Kidney epithelial cell (primary cell): ENCODE measurements around the gene ABCF2. TPM values are rescaled to one million over a fixed set of nuclear protein-coding genes. Genes with fewer than 3 reads are reported as not detected.

Source experiments
- DNase-seq: peaks from one replicate; pipeline ENCODE4 v3.0.0-alpha.2; 2010; ENCODE audit warnings: low read depth
- H3K27me3 ChIP-seq: 2 replicates; pipeline ENCODE4 v1.6.0; 2011; ENCODE audit warnings: low read length; ENCODE audit not compliant: control insufficient read depth, insufficient read depth
- H3K36me3 ChIP-seq: 2 replicates; pipeline ENCODE4 v1.5.1; 2011; ENCODE audit warnings: low read length; ENCODE audit not compliant: control insufficient read depth, insufficient read depth
- H3K4me3 ChIP-seq: 2 replicates; pipeline ENCODE4 v1.5.1; 2011; ENCODE audit warnings: low read depth, mild to moderate bottlenecking, control low read depth, low read length
- CTCF ChIP-seq: IDR thresholded peaks from 2 replicates; pipeline ENCODE4 v1.5.1; 2011; ENCODE audit warnings: mild to moderate bottlenecking, moderate library complexity, low read length, control low read depth, inconsistent platforms; ENCODE audit not compliant: insufficient read depth, poor library complexity, severe bottlenecking
- total RNA-seq: library from RNA; depleted of rRNA; stranded (reverse); fragments of >200 nt; gene quantifications from 2 replicates; pipeline ENCODE4 v1.2.3, GENCODE V29; 2015

The ABCF2 gene
- total RNA-seq, 1 donor from 2014 or later = 75.4 TPM

DNA sequence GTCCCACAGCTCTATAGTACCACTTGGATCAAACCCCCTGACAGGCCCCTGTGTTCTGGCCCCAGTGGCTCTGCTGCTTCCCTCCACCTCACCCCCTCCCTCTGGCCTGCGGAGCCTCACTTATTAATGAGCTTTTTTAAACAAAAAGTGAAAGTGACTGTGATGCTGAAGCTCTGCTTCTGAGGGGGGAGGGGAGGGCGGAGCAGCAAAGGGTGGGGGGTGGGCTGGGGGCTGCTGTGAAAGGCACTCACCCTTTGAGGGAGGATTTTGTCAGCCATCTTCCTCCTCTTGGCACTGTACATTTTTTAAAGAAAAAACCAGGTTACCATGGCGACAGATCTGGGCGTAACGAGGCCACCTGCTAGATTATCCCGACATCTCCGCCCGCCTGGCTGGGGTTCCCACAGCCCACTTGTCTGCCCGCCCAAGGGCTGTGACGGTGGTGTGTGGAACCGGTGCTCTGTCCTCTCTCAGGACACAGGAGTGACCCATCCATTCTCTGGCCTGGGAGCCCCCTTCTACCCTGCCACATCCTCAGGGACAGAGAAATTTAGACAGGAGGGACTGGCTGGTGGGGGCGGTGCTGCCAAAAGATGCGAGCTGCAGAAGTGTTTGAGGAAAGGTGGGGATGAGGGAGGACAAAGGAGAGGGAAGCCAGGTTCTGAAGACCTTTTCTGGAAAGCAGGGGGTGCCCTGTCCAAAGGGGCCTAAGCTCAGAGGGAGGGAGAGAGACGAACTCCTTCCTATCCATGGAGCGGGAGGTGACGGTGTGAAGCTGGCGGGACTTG, 16.6 kb upstream of the ABCF2 start:
- H3K36me3 ChIP-seq = no peaks in the 10 kb centered on the region
- TF ChIP-seq CTCF = no peak
- DNase-seq = no peak

DNA sequence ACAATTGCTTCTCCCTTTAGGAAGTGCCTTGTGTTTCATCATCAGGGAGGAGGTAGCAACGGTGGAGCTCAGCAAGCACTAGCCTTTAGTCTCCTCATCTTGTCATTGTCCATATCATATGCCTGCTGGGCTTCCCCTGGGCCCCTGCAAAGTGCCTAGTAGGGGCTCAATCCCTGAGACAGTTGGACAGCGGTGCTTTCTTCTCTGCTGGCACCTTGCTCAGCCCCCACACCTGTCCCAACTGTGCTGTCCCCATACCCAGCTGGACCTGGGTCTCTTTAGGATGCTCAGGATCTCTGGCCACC, 16.0 kb upstream of the ABCF2 start:
- no peak for TF ChIP-seq CTCF
- no peak for DNase-seq

More for the DNA sequence above, 16.6 kb upstream of the ABCF2 start:
- Histone ChIP-seq H3K4me3 (no peak overlapping the region), H3K27me3 (peaks cover 5% of the 10 kb centered on the region)

DNA sequence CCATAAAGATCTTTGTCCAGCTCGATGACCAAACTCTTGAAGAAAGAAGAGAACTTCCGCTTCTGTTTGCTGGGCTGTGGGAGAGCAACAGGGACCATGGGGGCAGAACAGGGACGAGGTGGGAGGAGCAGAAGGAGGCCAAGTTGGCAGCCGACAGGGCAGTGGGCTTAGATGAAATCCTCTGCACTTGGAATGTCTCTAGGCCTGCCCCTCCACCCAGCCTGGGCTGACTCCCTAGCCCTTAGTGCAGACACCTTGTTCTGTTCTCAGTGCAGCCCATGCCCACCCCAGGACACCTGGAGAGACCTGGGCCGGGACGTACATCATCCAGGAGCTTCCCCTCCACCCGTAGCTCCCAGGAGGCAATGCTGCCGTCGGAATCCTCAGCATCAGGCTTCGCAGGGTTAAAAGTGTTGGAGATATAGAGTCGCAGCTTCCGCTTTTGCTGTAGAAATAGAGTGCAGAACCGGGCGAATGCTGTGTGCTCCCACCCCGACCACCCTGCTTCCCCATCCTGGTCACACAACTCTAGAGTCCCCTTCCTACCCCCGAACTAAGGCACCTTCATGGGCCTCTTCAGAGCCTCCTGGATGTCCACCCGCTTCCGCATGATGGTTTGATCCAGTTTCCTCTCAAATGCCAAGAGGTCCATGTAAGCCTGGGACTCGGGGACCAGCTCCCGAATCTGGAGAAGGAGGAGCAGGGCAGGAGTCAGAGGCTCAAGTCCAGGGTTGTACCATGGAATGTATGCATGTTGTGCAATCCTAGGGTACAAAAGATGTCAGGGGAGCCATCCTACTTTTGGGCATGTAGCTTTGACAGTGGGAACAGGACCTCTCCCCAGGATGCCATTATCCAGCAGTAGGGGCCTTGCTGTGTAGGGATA, 15.4 kb upstream of the ABCF2 start:
- no peak for TF ChIP-seq CTCF
- Histone ChIP-seq H3K27me3 (peaks cover 5% of the 10 kb centered on the region), H3K36me3 (peaks cover 1% of the 10 kb centered on the region), H3K4me3 (no peak overlapping the region)
- DNase-seq = no peak

More for the DNA sequence above, 16.0 kb upstream of the ABCF2 start:
- H3K4me3 ChIP-seq = no peak overlapping the region
- H3K27me3 ChIP-seq = peaks cover 5% of the 10 kb centered on the region
- H3K36me3 ChIP-seq = peaks cover 1% of the 10 kb centered on the region

- Histone ChIP-seq H3K36me3 (peaks cover 1% of the 10 kb centered on the region), H3K27me3 (peaks cover 5% of the 10 kb centered on the region), H3K4me3 (no peak overlapping the region)
- TF ChIP-seq CTCF = no peak
- DNase-seq = no peak
These were observed 14.7 kb upstream of the ABCF2 start for GRCh38 chr7:151241755-151242096.

DNA sequence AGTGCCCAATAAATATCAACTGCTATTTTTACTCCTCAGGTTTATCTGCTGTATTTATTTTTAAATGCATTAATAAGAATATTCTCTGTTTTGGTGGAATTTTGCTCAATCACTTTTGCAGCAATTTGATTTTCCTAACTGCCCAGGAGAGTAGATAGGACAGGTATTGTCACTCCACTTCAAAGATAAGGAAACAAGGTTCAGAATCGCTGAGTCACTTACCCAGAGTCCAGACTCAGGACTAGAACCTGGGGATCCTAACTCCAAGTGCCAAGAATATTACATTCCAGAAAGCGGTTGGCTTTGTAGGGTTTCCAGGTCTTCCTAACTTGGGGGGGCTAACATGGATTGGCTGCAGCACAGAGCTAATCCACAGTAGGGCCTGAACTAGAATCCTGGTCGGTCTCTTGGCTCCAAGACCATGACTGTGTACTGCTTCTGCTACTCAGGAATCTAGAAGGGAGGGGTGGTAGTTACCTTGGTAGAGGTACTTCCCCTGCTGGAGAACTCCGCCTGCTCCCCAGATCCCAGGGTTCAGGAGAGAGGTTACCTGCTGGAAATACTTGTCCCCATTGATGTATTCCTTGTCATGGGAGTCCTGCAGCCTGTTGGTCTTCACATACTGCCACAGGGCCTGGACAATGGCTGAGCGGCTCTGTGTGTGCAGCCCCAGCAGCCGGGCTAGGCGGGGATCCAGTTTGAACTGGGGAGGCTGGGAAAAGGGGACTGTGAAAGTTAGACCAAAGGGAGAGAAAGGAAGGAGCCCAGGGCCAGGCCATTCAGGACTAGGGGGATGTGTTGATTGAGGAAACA, 14.1 kb upstream of the ABCF2 start:
- peaks cover 5% of the 10 kb centered on the region for H3K27me3 ChIP-seq
- TF ChIP-seq CTCF = no peak
- DNase-seq = no peak
- H3K36me3 ChIP-seq = peaks cover 1% of the 10 kb centered on the region
- no peak overlapping the region for H3K4me3 ChIP-seq
